B cell (primary cell): ENCODE results near the gene SRD5A3.

Experiments used
- EZH2 ChIP-seq: IDR thresholded peaks from 2 replicates; pipeline ENCODE4 v1.6.1; 2012; ENCODE audit warnings: borderline replicate concordance, low read depth, mild to moderate bottlenecking, moderate library complexity, low read length; ENCODE audit not compliant: insufficient read depth, poor library complexity, severe bottlenecking
- TF ChIP-seq, protein P1 (sequence below): fragments of 200-600 bp; IDR thresholded peaks from one replicate; pipeline ENCODE4 v1.8.0; 2022; ENCODE audit warnings: antibody characterized with exemption, mild to moderate bottlenecking

DNA sequence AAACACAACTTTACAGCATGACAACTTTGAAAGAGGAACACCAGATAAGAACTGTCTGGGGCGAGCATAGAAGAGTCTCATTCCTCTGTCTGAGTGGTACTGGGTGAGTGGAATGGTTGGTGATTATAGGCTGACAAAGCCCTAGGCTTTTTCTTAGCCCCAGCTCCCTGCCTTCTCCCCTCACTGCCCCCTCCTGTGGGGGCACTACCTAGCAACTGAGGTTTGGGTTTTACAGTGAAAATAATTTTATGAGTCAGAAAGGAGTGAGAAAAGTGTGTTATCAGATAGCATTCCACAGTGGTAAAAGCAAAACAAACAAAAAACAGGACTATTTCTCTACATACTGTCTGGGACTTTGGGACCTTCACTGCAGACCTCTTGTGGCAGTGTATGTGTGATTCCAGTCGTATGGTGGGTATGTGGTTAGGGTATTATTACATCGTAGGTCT lies 39.2 kb downstream of the SRD5A3 start:
- TF ChIP-seq, protein P1, sequence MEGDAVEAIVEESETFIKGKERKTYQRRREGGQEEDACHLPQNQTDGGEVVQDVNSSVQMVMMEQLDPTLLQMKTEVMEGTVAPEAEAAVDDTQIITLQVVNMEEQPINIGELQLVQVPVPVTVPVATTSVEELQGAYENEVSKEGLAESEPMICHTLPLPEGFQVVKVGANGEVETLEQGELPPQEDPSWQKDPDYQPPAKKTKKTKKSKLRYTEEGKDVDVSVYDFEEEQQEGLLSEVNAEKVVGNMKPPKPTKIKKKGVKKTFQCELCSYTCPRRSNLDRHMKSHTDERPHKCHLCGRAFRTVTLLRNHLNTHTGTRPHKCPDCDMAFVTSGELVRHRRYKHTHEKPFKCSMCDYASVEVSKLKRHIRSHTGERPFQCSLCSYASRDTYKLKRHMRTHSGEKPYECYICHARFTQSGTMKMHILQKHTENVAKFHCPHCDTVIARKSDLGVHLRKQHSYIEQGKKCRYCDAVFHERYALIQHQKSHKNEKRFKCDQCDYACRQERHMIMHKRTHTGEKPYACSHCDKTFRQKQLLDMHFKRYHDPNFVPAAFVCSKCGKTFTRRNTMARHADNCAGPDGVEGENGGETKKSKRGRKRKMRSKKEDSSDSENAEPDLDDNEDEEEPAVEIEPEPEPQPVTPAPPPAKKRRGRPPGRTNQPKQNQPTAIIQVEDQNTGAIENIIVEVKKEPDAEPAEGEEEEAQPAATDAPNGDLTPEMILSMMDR: no peak
- no peak for TF ChIP-seq EZH2
